ENCODE measurements around the gene RET. TPM values are rescaled to one million over a fixed set of nuclear protein-coding genes. Genes with fewer than 3 reads are reported as not detected.
"Not testable (repeated sequence)": the region's sequence is repeated elsewhere in the genome, so short reads cannot be mapped to it uniquely, and the experiment has no call there.

RET gene
- total RNA-seq, 1 experiment from 2014 or later = not detected

DNA sequence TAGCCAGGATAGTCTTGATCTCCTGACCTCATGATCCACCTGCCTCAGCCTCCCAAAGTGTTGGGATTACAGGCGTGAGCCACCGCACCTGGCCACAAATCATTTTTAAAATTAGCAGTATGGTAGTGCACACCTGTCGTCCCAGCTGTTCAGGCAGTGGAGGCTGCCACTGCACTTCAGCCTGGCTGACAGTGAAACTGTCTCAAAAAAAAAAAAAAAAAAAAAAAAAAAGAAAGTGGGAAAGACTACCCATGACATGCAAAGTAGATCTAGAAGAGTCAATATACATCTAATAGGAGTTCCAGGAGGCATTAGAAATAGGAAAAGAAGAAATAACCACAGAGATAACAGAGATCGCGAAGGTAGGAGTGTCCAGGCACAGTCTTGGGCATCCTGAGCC lies 64.6 kb downstream of the RET start:
- no peak for DNase-seq
- no peaks in the 10 kb centered on the region; the same call in 1 of the 2 replicates for H3K36me3 ChIP-seq
- H3K27me3 ChIP-seq = no peaks in the 10 kb centered on the region
- H3K9me3 ChIP-seq = no peaks in the 10 kb centered on the region
- H3K4me3 ChIP-seq = no peak overlapping the region

DNA sequence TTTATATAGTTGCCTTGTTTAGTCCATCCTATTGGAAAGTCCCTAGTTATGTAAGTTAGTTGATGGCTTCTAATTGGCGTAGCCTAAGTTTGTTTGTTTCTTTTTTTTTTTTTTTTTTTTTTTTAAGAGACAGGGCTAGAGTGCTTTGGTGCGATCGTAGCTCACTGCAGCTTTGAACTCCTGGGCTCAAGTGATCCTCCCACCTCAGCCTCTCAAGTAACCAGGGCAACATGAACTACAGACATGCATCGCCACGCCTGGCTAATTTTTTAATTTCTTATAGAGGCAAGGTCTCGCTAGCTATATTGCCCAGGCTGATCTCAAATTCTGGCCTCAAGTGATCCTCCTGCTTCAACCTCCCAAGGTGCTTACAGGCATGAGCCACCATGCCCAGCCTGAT lies 68.4 kb downstream of the RET start:
- H3K9me3 ChIP-seq = peaks cover 7% of the 10 kb centered on the region; the same call in 1 of the 2 replicates
- no peak for DNase-seq
- no peaks in the 10 kb centered on the region; the same call in 1 of the 2 replicates for H3K36me3 ChIP-seq
- no peaks in the 10 kb centered on the region for H3K27me3 ChIP-seq
- H3K4me3 ChIP-seq = no peak overlapping the region

DNA sequence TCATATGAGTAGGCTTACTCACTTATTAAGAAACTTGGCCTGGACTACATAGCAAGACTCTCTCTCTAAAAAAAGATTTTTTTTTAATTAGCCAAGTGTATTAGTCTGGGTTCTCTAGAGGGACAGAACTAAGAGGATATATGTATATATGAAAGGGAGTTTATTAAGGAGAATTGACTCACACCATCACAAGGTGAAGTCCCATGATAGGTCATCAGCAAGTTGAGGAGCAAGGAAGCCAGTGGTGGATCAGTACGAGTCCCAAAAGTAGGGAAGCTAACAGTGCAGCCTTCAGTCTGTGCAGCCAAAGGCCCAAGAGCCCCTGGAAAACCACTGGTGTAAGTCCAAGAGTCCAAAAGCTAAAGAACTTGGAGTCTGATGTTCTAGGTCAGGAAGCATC lies 69.1 kb downstream of the RET start:
- H3K9me3 ChIP-seq, H3K27me3 ChIP-seq, DNase-seq, H3K4me3 ChIP-seq, H3K36me3 ChIP-seq: not testable (repeated sequence)

DNA sequence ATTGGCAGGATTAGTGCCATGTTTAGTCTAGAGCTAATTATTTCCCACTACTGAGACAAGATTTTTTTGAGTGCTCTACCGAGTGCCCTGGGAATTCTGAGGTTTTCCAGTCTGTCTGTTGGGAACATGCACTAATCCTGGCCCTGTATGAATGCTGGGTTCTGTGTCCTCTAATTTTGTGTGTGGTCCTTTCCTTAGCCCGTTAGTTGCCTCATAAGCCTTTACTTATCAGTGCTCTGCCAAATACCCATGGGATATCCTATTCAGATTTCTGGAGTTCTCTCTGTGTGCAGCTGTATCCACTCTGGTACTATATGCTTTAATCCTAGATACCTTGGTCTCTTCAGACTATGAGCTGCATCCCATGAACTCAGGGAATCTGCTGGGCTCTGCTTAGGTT lies 74.5 kb downstream of the RET start:
- H3K9me3 ChIP-seq = peaks cover 7% of the 10 kb centered on the region; the same call in 1 of the 2 replicates
- H3K4me3 ChIP-seq = no peak overlapping the region
- H3K27me3 ChIP-seq = no peaks in the 10 kb centered on the region
- no peaks in the 10 kb centered on the region; the same call in 1 of the 2 replicates for H3K36me3 ChIP-seq
- DNase-seq = no peak

DNA sequence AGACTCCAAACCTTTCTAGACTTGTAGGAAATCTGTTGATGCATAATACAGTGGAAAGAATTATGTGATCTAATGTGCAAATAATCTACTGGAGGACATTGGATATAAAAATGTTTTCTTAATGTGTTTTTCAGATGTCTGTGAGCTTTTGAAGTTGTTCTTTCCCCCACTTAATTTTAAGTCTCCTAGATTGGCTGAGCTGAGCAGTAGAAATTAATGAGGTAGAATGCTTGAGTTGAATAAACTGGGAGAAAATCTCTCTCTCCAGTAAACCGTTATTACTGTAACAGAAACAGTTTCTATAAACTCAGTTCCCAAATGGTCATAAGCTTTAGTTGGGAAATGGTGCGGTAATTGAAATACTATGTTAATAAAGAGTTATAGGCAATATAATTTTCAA lies 77.0 kb downstream of the RET start:
- no peaks in the 10 kb centered on the region for H3K36me3 ChIP-seq
- no peak overlapping the region for H3K4me3 ChIP-seq
- H3K9me3 ChIP-seq = peaks cover 4% of the 10 kb centered on the region; the same call in 1 of the 2 replicates
- no peak for DNase-seq
- H3K27me3 ChIP-seq = no peaks in the 10 kb centered on the region

DNA sequence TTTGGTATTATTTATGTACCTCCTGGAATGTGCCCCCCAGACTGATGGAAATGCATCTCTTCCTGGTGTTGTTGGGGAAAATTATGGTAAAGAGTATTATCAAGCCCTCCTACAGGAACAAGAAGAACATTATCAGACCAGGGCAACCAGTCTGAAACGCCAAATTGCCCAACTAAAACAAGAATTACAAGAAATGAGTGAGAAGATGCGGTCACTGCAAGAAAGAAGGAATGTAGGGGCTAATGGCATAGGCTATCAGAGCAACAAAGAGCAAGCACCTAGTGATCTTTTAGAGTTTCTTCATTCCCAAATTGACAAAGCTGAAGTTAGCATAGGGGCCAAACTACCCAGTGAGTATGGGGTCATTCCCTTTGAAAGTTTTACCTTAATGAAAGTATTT lies 78.4 kb downstream of the RET start:
- Histone ChIP-seq H3K27me3 (no peaks in the 10 kb centered on the region), H3K9me3 (no peaks in the 10 kb centered on the region), H3K36me3 (no peaks in the 10 kb centered on the region), H3K4me3 (no peak overlapping the region)
- DNase-seq = no peak

DNA sequence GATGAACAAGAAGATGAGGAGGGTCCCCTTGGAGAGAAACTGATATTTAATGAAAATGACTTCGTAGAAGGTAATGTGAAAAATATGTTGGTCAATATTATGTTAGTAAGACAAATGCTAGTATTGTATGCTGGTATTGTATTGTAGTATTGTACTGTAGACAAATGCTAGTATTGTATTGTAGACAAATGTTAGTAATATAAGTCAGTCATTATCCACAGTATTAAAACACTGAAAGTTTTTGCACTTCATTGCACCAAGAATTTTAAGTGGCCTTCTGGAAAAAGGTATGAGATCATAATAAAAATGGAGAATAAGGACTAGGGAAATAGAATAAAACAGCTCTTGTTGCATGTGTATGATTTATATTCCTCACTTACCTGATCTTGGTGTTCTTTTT lies 78.9 kb downstream of the RET start:
- Histone ChIP-seq H3K9me3 (no peaks in the 10 kb centered on the region), H3K27me3 (no peaks in the 10 kb centered on the region), H3K36me3 (no peaks in the 10 kb centered on the region), H3K4me3 (no peak overlapping the region)
- no peak for DNase-seq

DNA sequence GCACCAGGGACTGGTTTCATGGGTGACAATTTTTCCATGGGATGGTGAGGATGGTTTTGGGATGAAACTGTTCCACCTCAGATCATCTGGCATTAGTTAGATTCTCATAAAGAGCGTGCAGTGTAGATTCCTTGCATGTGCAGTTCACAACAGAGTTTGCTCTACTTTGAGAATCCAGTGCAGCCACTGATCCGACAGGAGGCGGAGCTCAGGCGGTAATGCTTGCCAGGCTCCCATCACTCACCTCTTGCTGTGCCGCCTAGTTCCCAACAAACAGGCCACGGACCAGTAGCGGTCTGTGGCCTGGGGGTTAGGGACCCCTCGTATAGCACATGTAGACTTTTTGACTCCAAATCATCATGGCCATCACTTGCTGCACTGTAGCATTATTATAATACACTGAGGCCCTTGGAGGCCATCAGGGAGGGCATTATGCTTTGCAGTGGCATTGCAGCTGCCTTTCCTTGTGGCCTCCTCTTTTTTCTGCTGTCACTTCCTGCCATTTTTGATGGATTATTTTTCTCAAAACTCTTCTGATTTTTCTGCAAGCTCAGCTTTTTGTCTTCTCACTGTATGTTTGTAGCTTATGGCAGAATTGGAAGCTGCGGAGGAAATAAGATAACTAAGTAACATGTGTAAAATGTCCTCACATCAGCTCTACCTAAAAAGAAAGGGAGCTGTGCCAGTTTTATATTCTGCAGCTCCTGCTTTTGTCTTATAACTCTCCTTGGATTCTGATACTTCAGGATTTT lies 79.9 kb downstream of the RET start:
- Histone ChIP-seq H3K27me3 (no peaks in the 10 kb centered on the region), H3K9me3 (no peaks in the 10 kb centered on the region)
- DNase-seq = no peak

DNA sequence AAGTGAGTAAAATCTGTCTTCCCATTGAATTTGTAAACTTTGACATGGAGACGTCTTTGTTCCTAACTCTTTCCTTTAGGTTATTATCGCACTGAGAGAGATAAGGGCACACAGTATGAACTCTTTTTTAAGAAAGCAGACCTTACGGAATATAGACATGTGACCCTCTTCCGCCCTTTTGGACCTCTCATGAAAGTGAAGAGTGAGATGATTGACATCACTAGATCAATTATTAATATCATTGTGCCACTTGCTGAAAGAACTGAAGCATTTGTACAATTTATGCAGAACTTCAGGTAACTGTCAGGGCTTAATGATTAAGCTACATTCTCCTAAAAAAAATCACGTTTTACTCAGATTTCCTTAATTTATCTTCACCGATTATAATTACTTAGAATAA lies 81.8 kb downstream of the RET start:
- DNase-seq = no peak
- peaks cover 8% of the 10 kb centered on the region for H3K36me3 ChIP-seq
- no peaks in the 10 kb centered on the region for H3K27me3 ChIP-seq
- no peak overlapping the region for H3K4me3 ChIP-seq
- H3K9me3 ChIP-seq = no peaks in the 10 kb centered on the region

More for the DNA sequence above, 79.9 kb downstream of the RET start:
- Histone ChIP-seq H3K36me3 (peaks cover 2% of the 10 kb centered on the region), H3K4me3 (no peak overlapping the region)

DNA sequence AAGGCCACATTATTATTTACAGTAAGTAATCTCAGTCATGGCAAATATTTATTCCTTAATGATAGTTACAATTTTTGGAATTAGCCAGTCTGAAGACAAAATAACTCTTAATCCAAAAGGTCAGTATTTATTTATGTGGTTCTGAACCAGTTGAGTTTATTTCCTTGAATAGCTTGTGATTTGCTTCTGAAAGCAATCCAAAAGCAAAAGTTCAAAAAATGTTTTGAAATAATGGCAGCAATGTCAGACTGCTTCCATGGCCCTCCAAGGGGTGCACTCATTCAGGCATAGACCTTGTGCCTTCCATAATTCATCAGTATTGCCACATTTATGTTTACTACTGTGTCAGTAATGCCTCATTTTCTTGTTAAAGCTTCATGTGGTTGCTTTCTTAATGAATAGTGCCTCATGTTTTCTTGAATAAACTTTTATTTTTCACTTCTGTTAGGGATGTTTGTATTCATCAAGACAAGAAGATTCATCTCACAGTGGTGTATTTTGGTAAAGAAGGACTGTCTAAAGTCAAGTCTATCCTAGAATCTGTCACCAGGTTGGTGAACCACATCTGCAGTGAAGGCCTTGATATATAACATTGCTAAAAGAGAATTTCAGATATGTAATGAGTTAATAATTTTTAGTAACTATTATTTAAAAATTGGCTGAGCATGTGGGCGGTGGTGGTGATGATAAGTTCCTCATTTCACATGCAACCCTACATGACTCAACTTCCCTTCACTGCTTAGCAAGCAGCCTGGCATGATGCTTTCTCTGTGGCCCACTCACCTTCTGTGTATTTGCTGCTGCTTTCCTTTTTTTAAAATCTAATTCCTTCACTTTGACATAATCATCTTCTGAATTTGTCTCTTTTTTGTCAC lies 83.4 kb downstream of the RET start:
- Histone ChIP-seq H3K27me3 (no peaks in the 10 kb centered on the region), H3K36me3 (peaks cover 11% of the 10 kb centered on the region), H3K9me3 (no peaks in the 10 kb centered on the region), H3K4me3 (no peak overlapping the region)
- DNase-seq = peak; percentile 59

DNA sequence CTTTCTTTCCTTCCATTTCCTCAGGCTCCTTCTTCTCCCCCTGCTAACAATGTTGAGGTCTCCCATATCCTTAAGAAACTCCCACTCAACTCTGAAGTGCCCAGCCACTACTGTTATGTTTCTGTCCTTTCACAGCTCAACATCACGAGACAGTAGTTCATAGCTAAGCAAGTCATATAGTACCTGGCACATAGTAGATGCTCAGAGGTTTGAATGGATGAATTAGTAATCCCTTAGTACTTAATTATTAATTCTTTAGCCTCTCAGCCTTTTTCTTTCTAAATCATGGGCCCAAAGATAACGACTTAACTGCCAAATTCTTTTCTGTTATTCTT lies 84.0 kb downstream of the RET start:
- no peak for DNase-seq
- Histone ChIP-seq H3K27me3 (no peaks in the 10 kb centered on the region), H3K4me3 (no peak overlapping the region), H3K9me3 (no peaks in the 10 kb centered on the region), H3K36me3 (peaks cover 11% of the 10 kb centered on the region)

DNA sequence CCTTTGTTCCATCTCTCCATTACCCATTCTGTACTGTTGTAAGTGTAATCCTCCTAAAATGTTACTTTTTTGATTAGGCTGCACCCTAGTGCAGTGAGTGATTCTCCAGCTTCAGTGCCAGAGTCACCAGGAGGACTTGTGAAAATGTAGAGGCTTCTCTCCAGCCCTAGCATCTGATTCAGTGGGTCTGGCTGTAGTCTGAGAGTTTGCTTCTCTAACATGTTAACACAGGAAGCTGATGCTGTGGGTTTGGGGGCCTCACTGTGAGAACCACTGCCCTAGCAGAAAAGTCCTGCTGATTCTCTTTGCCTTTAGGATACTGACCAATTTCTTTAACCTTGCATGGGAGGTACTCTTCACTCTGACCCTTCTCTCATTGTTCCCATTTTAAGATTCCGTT lies 85.7 kb downstream of the RET start:
- Histone ChIP-seq H3K27me3 (no peaks in the 10 kb centered on the region), H3K9me3 (no peaks in the 10 kb centered on the region), H3K36me3 (peaks cover 17% of the 10 kb centered on the region), H3K4me3 (no peak overlapping the region)
- no peak for DNase-seq

DNA sequence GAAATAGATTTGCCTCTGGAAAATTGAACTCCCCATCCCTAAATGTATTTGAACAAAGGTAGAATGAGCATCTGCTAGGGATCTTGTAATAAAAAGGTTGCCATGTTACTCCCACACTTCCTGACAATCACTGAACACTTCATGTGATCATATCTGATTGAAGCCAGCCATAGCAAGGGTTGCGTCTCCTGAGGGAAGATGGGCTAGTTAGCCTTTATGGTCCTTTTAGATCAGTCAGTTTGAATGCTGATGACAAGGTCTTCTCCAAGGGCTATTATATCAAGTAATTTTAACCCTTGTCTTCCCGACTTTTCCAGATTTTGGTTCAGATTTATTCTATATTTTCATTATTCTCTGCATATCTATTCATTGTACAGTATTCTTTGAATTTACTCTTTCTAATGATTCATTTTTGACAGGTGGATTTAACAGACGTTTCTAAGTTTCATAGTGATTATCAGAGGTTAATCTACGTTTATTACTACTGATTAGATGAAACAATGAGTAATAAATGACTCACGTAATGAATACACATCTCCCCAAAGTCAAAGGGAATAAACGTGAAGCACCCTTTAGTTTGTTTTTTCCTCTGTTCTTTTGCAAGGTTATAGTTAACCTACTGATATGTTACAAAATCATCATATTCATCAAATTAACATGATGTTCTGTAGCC lies 89.5 kb downstream of the RET start:
- Histone ChIP-seq H3K9me3 (no peaks in the 10 kb centered on the region), H3K27me3 (no peaks in the 10 kb centered on the region), H3K36me3 (peaks cover 24% of the 10 kb centered on the region), H3K4me3 (no peak overlapping the region)
- no peak for DNase-seq

DNA sequence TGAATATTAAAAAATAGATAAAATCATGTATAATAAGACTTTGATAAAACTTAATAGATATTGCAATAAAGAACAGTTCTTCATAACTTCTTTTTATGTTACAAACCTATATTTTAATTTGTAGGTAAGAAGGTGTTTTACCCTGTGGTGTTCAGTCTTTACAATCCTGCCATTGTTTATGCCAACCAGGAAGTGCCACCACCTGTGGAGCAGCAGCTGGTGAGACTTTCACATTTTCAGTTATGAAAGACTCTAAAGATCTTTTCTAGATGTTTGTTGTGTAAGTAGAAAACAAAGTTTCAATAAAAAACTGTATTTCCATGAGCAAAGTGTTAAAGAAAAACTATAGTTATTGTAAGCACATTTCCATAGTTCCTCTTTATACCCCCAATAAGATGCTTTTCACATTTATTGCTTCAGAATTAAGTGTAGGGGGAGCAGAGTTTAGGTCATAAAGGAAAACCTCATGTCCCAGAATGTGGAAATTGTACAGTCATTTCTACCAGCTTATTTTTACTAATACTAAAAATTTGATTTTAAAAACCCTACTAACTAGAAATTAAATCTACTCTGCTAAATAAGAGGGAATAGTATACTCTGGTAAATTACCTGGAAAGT lies 90.1 kb downstream of the RET start:
- DNase-seq = no peak
- peaks cover 25% of the 10 kb centered on the region for H3K36me3 ChIP-seq
- no peak overlapping the region for H3K4me3 ChIP-seq
- no peaks in the 10 kb centered on the region for H3K27me3 ChIP-seq
- no peaks in the 10 kb centered on the region for H3K9me3 ChIP-seq

DNA sequence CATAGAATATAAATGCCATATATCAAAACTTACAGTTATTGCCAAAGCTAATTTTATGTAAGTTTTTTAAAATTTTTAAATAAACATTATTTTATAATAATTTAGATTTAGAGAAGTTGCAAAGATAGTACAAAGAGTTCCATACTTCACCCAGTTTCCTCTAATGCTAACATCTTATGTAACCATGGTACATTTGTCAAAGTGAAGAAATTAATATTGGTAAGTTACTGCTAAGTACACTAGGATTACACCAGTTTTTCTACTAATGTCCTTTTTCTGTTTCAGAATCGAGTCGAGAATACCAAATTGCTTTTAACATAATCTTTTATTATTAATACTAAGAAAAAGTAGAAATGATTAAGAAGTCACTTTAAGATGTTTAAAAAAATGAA lies 90.6 kb downstream of the RET start:
- Histone ChIP-seq H3K9me3 (no peaks in the 10 kb centered on the region), H3K36me3 (peaks cover 27% of the 10 kb centered on the region)
- DNase-seq = no peak

DNA sequence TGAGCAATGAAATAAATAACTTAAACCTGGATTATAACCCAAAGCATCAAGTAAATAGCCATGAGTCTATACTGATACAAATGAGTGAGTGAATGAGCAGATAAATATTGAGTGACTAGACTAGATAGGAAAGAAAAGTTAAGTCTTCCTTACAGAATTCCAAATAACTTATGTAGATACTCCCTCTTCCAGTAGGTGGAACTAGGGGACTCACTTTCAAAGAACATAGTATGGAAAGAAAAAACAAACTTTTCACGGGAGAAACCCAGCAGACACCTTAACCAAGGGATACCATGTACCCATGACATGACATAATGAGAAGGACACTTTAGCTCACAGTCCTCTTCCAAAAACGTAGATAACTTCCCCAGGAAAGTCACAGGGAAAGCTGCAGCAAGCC lies 93.6 kb downstream of the RET start:
- no peak for DNase-seq
- peaks cover 30% of the 10 kb centered on the region for H3K36me3 ChIP-seq
- no peak overlapping the region for H3K4me3 ChIP-seq
- H3K9me3 ChIP-seq = no peaks in the 10 kb centered on the region
- no peaks in the 10 kb centered on the region for H3K27me3 ChIP-seq

More for the DNA sequence above, 90.6 kb downstream of the RET start:
- Histone ChIP-seq H3K27me3 (no peaks in the 10 kb centered on the region), H3K4me3 (no peak overlapping the region)

DNA sequence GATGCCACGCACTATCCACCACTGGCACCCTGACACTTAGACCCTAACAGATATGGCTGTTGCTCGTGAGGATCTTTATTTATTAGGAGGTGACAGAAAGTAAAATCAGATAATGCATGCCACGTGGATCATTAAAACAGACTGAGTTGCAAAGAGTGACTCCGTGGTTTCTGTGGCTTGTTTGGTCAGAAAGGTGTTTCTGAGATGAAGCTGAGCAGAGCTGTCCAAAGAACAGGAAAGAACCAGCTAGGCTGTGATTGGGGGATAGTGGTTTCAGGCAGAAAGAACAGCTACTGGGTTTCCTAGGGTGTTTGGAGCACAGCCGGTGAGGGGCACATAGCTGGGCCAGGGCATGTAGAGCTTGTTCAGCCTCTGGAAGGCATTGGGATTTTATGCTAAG lies 95.8 kb downstream of the RET start:
- DNase-seq = no peak
- Histone ChIP-seq H3K9me3 (no peaks in the 10 kb centered on the region), H3K27me3 (no peaks in the 10 kb centered on the region), H3K4me3 (no peak overlapping the region), H3K36me3 (peaks cover 41% of the 10 kb centered on the region)
